ENCODE results near the gene FHDC1.

FHDC1 gene

DNA sequence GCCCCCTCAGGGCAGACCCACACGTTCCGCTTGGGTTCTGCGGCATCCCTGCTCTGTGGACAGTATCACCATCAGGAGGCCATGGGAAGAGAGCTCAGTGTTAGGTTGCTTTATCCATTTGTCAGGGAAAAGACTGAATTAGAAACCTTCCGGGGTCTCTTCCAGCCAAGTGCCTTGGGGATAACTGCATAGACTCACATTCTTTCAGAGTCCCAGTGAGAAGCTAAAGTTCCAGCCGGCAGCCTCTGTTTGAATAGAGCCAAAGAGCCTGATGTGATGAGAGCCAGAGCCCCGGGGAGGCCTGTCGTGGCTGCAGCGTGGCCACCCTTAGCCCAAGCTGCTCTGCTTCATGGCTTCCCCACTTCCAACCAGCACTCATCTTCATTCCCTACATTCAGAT, 85.2 kb downstream of the FHDC1 start:
- no peak for TF ChIP-seq CTCF (IDR thresholded peaks at IDR 0.05; ENCODE audit: insufficient read depth, low read depth, low read length, missing control alignments)

DNA sequence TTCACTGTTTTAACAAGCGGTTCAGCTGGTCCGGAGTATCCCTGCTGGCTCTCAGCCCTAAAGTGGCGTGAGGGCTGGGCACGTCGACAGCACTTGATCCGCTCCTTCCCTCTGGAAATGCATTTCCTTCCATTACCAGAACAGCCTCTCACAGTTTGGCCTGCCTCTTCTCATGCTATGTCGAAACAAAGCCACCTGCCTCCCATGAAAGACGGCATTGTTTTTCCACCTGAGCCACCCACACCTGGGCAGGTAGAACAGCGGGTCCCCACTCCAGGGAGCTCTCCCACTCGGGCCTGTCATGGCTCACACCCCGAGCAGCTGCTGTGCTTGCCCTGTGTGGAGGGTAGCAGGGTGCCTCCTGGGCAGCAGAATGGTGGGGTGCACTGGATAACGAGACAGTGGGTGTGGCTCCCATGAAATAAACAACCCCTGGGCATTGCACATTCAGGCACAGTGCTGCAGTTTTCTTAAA, 86.2 kb downstream of the FHDC1 start:
- no peak for TF ChIP-seq CTCF (IDR thresholded peaks at IDR 0.05; ENCODE audit: insufficient read depth, low read depth, low read length, missing control alignments)
- no peak for DNase-seq (ENCODE audit: low read depth)
- no peak overlapping the region for H3K4me3 ChIP-seq (ENCODE audit: low read depth, low read length)

More for the DNA sequence above, 85.2 kb downstream of the FHDC1 start:
- H3K4me3 ChIP-seq (ENCODE audit: low read depth, low read length) = no peak overlapping the region
- DNase-seq (ENCODE audit: low read depth) = no peak

DNA sequence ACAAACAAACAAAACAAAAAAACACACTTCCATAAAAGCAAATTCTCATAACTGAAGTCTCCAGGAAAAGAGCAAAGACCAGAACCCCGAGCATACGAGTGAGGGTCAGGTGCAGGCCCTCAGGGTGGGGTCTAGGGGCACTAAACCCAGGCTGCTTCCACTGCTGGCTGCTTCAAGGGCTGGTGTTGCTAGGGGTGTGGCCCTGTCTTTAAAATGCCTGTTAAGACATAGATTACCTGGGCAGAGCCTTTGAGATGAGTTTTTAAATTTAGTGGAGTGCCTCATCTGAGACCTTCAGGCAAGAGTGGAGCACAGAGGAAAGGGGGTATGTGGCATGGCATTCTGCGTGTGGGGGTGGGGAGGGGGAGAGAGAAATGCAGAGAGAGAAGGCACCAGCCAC, 87.0 kb downstream of the FHDC1 start:
- no peak for TF ChIP-seq CTCF (IDR thresholded peaks at IDR 0.05; ENCODE audit: insufficient read depth, low read depth, low read length, missing control alignments)
- H3K4me3 ChIP-seq (ENCODE audit: low read depth, low read length) = no peak overlapping the region
- no peak for DNase-seq (ENCODE audit: low read depth)

- no peak for TF ChIP-seq CTCF (IDR thresholded peaks at IDR 0.05; ENCODE audit: insufficient read depth, low read depth, low read length, missing control alignments)
- DNase-seq (ENCODE audit: low read depth) = peak; percentile 9
These were observed 87.7 kb downstream of the FHDC1 start for GRCh38 chr4:153023692-153024394.

DNA sequence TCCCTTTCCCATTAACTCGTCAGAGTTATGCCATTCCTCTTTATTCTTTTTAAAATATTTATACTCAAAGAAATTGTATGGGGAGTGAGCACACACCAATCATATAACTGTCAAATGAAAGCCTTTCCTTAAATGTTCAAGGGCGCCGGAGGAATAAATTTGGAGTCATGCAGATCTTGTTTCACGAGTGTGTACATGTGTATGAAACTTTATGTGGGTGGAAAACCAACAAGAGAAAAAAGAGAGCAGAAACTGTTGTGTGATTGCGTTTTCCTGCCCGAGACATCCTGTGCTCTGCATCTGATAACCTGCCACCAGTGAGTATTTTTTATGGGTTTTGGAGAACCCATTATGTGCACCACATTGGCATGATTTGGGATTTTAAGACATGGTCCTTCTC, 88.3 kb downstream of the FHDC1 start:
- H3K4me3 ChIP-seq (ENCODE audit: low read depth, low read length) = no peak overlapping the region
- TF ChIP-seq CTCF (IDR thresholded peaks at IDR 0.05; ENCODE audit: insufficient read depth, low read depth, low read length, missing control alignments) = no peak
- DNase-seq (ENCODE audit: low read depth) = no peak

More at GRCh38 chr4:153023692-153024394, 87.7 kb downstream of the FHDC1 start:
- H3K4me3 ChIP-seq (ENCODE audit: low read depth, low read length) = no peak overlapping the region

DNA sequence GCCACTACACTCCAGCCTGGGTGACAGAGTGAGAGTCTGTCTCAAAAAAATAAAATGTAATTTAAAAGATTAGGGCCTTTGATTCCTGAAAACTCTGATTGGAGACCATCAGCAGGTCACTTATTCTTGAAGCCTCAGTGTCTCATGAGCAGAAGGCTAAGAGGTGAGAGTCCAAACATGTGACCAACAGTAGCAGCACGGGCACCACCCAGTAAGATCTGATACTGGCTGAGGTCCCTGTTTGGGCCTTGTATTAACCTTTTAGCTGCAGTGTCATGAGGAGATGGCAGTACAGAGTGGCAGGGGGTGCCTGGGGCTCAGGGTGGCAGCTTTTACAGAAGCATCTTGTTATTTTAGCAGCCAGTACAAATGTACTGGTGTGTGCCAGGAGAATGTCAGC, 89.3 kb downstream of the FHDC1 start:
- no peak overlapping the region for H3K4me3 ChIP-seq (ENCODE audit: low read depth, low read length)
- no peak for DNase-seq (ENCODE audit: low read depth)
- no peak for TF ChIP-seq CTCF (IDR thresholded peaks at IDR 0.05; ENCODE audit: insufficient read depth, low read depth, low read length, missing control alignments)
